Pancreas (tissue), 10 donors: Measurements from ENCODE around the gene EXOC7. TPM values are rescaled to one million over a fixed set of nuclear protein-coding genes. Genes with fewer than 3 reads are reported as not detected.
A peak's percentile ranks its signal among the peaks of the same experiment; 100 is the strongest.

ENCODE experiments used
- ATAC-seq, 4 donors: fragments of 200-7000 bp; cut with Tn5 transposase; one replicate each; pipeline versions ENCODE4 v1.8.0 to v1.9.1; 2020; ENCODE audit warnings: mild to moderate bottlenecking in 4 of 4, moderate library complexity in 4 of 4
- DNase-seq, 6 donors: peaks; one replicate each; pipeline ENCODE4 v3.0.0-alpha.2; 2020
- FAIRE-seq: peaks from 2 replicates; lab custom pipeline; 2012; peaks lifted over from hg19 to GRCh38; lab: Jason Lieb, UNC
- H3K27ac ChIP-seq, 4 donors: fragments of 200-600 bp; sonication (generic); 1 replicate in 3 of 4; 2 replicates in 1 of 4; pipeline versions ENCODE4 v1.5.0 to v1.8.0; 2020
- H3K27me3 ChIP-seq, 4 donors: fragments of 200-600 bp; one replicate each; pipeline ENCODE4 v1.8.0; 2021
- H3K36me3 ChIP-seq, 3 donors: fragments of 200-600 bp; sonication (generic) in 1 of 3; one replicate each; pipeline versions ENCODE4 v1.5.0 to v1.8.0; 2020 to 2021
- H3K4me1 ChIP-seq, 3 donors: fragments of 200-600 bp; one replicate each; pipeline ENCODE4 v1.8.0; 2021
- H3K4me3 ChIP-seq, 4 donors: fragments of 200-600 bp; sonication (generic) in 2 of 4; one replicate each; pipeline versions ENCODE4 v1.5.0 to v1.8.0; 2020 to 2021
- H3K9me3 ChIP-seq, 4 donors: fragments of 200-600 bp; one replicate each; pipeline ENCODE4 v1.8.0; 2021
- CTCF ChIP-seq, 4 donors: fragments of 200-600 bp; sonication (generic) in 3 of 4; IDR thresholded peaks; one replicate each; pipeline versions ENCODE4 v1.5.0 to v1.8.0; 2021; ENCODE audit warnings: antibody characterized with exemption in 4 of 4
- WGBS, 2 donors: extraction: QIAGEN DNeasy Blood & Tissue Kit; methylation state at CpG; one replicate each; pipeline ENCODE4 v1.1.7; 2013; 5-methylcytosine and 5-hydroxymethylcytosine counted together
- intact Hi-C, 3 donors: fragments of 100-400 bp; cut with DNase I; formaldehyde crosslinking; loops; one replicate each; pipeline versions ENCODE4 v1.11.1 to v1.14.2; 2022
- polyA plus RNA-seq, 2 donors: library from polyadenylated mRNA; stranded (reverse); fragments of 200-250 nt; gene quantifications; one replicate each; pipeline ENCODE4 v1.2.3, GENCODE V29; 2013
- total RNA-seq, 6 donors: library from RNA; stranded (reverse); fragmentation: NEBNext Ultra II Directional in 4 of 6; extraction: Animal tissue kit (Norgen Biotek cat#: 25700) in 4 of 6; gene quantifications; one replicate each; pipeline versions ENCODE4 v1.2.1 to v1.2.4, GENCODE V29; 2021 to 2023
- donor health status: healthy with polysubstance abuse.
- donor health status: DM: no; HTN: no; CAD: no; lungs with moderate emphysema.
- donor health status: DM: no; HTN: no; CAD: no.
- donor health status: control.
- donor health status: control.
- donor health status: Bipolar disorder and iron deficiency.
- donor health status: DM: yes; HTN: yes; CAD: no.
- donor health status: DM: no; HTN: no; CAD: no.
- donor health status: DM: no; HTN: no; CAD: no.
- donor health status: DM: yes; HTN: yes; CAD: no.

The EXOC7 gene
- total and polyA plus RNA-seq, 8 donors, result 38.4 to 103 (median 56.6) TPM

DNA sequence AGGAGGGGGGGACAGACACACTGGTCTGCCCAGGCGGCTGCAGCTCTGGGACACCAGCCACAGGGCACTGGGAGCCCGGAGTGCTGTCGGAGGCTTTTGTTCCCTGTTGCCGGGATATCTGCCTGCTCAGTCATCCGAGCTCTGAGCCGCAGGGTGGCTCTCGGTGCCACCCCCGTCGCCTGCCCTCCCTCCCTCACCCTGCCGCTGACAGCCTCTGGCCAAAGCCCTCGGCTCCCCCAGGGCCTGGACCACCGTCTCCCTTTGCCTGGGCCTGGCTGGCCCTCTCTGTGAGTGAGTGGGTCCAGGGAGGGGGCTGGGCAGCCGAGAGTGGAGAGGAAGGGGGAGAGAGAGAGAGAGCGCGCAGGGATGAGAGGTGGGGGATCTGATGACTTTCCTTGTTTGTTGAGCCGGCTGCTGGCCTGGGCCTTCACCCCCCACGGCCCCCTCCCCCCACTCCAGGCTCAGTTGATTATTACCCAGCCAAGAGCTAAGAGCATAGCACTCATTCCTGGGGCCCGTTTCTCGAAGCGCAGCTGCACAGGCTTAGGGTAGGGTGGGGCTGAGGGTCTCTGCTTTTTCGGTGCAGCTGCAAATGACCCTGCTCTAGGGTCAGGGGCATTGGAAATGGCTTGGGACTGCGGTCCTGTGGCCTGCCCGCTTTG is 34.8 kb upstream of the EXOC7 start:
- FAIRE-seq, result no peak
- peak in 4 of 6 donors; percentile 40 to 81 (median 54) for DNase-seq
- Histone ChIP-seq H3K9me3 (no peaks in the 10 kb centered on the region), H3K4me3 (peak overlapping the region in 1 of 4 donors; percentile 13), H3K27ac (peak overlapping the region; percentile 8 to 66 (median 44)), H3K27me3 (no peaks in the 10 kb centered on the region), H3K4me1 (peaks cover 0 to 3% (median 0%) of the 10 kb centered on the region in 3 donors), H3K36me3 (no peaks in the 10 kb centered on the region)
- peak; percentile 29 to 60 (median 56) for ATAC-seq
- 20 to 25% methylated on average over 19 to 23 of the region's 23 CpGs for WGBS, 2 donors
- no peak for TF ChIP-seq CTCF (IDR thresholded peaks at IDR 0.05)
- intact Hi-C loops, result no loop called here

GRCh38 chr17:76137351-76138233 is 34.0 kb upstream of the EXOC7 start:
- DNase-seq, result peak in 1 of 6 donors; percentile 61

DNA sequence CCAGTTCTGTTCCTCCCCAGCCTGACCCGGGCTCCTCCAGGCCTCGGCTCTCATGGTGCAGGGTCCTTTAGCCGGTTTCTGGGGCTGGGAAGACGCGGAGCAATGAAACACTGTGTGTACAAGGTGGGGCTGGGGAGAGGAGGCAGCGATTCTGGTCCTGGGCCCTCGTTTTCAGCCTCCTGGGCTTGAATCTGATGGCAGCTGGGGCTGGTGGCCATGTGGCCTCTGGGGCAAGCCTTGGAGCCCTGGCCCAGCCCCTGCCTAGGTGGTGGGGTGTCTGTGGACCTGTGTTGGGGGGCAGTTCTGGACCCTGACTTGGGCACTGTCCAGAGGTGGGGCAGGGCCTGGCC is 33.4 kb upstream of the EXOC7 start:
- H3K27ac ChIP-seq, result no peak overlapping the region
- intact Hi-C loops, result no loop called here
- H3K27me3 ChIP-seq, result no peaks in the 10 kb centered on the region
- no peaks in the 10 kb centered on the region for H3K9me3 ChIP-seq
- peaks cover 0 to 6% (median 0%) of the 10 kb centered on the region in 3 donors for H3K4me1 ChIP-seq
- no peak overlapping the region for H3K4me3 ChIP-seq
- no peak for ATAC-seq
- no peak for FAIRE-seq
- peak in 1 of 6 donors; percentile 49 for DNase-seq
- TF ChIP-seq CTCF (IDR thresholded peaks at IDR 0.05), result no peak
- WGBS, 2 donors, result 64 to 79% methylated on average over 7 of the region's 7 CpGs
- no peaks in the 10 kb centered on the region for H3K36me3 ChIP-seq

More at GRCh38 chr17:76137351-76138233, 34.0 kb upstream of the EXOC7 start:
- FAIRE-seq (no peak), ATAC-seq (no peak)
- Histone ChIP-seq H3K36me3 (no peaks in the 10 kb centered on the region), H3K9me3 (no peaks in the 10 kb centered on the region), H3K27ac (peak overlapping the region; percentile 8 to 66 (median 44)), H3K27me3 (no peaks in the 10 kb centered on the region), H3K4me3 (peak overlapping the region in 1 of 4 donors; percentile 13), H3K4me1 (peaks cover 0 to 3% (median 0%) of the 10 kb centered on the region in 3 donors)
- intact Hi-C loops, result no loop called here
- no peak for TF ChIP-seq CTCF (IDR thresholded peaks at IDR 0.05)
- 59 to 66% methylated on average over 42 to 54 of the region's 54 CpGs for WGBS, 2 donors

- WGBS, 2 donors, result 72 to 79% methylated on average over 16 of the region's 16 CpGs
- peak in 1 of 6 donors; percentile 41 for DNase-seq
- TF ChIP-seq CTCF (IDR thresholded peaks at IDR 0.05), result no peak
- intact Hi-C loops, result no loop called here
- H3K27ac ChIP-seq, result no peak overlapping the region
- no peak for FAIRE-seq
- no peaks in the 10 kb centered on the region for H3K36me3 ChIP-seq
- H3K27me3 ChIP-seq, result no peaks in the 10 kb centered on the region
- no peaks in the 10 kb centered on the region for H3K9me3 ChIP-seq
- ATAC-seq, result no peak
- no peak overlapping the region for H3K4me3 ChIP-seq
- peaks cover 0 to 6% (median 0%) of the 10 kb centered on the region in 3 donors for H3K4me1 ChIP-seq
Observed at GRCh38 chr17:76136276-76137000, 32.9 kb upstream of the EXOC7 start.
